ENCODE data around the gene WIPF2. TPM values are rescaled to one million over a fixed set of nuclear protein-coding genes. Genes with fewer than 3 reads are reported as not detected.

Gene WIPF2
- total RNA-seq, 1 experiment from 2014 or later: 30.4 TPM

- Histone ChIP-seq H3K4me2 (ENCODE audit: low read length) (no peak overlapping the region), H3K4me1 (ENCODE audit: control insufficient read depth in 1 of 2, insufficient read depth in 2 of 2, low read length in 2 of 2) (peaks cover 7 to 18% of the 10 kb centered on the region in 2 experiments; a peak in 3 of 4 replicates), H3K36me3 (ENCODE audit: control insufficient read depth in 1 of 2, insufficient read depth in 2 of 2, low read length in 2 of 2) (no peaks in the 10 kb centered on the region), H3K9me3 (ENCODE audit: control insufficient read depth in 1 of 2, insufficient read depth in 1 of 2, low read depth in 1 of 2, low read length in 2 of 2) (no peaks in the 10 kb centered on the region), H3K79me2 (ENCODE audit: insufficient read depth, low read length) (no peaks in the 10 kb centered on the region), H3K9me2 (ENCODE audit: insufficient read depth) (no peaks in the 10 kb centered on the region), H3K27me3 (ENCODE audit: insufficient read depth, low read length) (no peaks in the 10 kb centered on the region), H4K20me1 (ENCODE audit: insufficient read depth) (no peaks in the 10 kb centered on the region), H2AFZ (ENCODE audit: low read depth, low read length, poor library complexity, severe bottlenecking) (no peak overlapping the region), H3K4me3 (replicated peaks in 1 of 2; ENCODE audit: low read depth in 1 of 2, low read length in 2 of 2) (no peak overlapping the region), H3K9ac (ENCODE audit: low read length) (no peak overlapping the region), H3K27ac (ENCODE audit: low read depth, low read length) (no peak overlapping the region)
- BruUV-seq (replicated peaks): no TSS peak
- RAD21 ChIA-PET (ENCODE audit: low non-redundant PET in 1 of 2, low total read pairs in 2 of 2, uncharacterized antibody in 2 of 2, unreplicated experiment in 2 of 2): no interaction called here
- TF ChIP-seq POLR2AphosphoS5 (IDR thresholded peaks at IDR 0.05; ENCODE audit: low read depth, low read length) (no peak), MAX (IDR thresholded peaks at IDR 0.05) (no peak), TCF7L2 (IDR thresholded peaks at IDR 0.05; ENCODE audit: borderline replicate concordance, extremely low read depth, insufficient read depth, insufficient read length) (no peak), EZH2 (IDR thresholded peaks at IDR 0.05) (no peak), CEBPB (IDR thresholded peaks at IDR 0.05; ENCODE audit: low read depth) (no peak), REST (IDR thresholded peaks at IDR 0.05; ENCODE audit: low read depth) (no peak), ZNF274 (IDR thresholded peaks at IDR 0.05; ENCODE audit: low read depth, low read length) (no peak), SIN3A (IDR thresholded peaks at IDR 0.05; ENCODE audit: low read depth) (no peak), EGR1 (IDR thresholded peaks at IDR 0.05; ENCODE audit: low read depth) (no peak), POLR2A (IDR thresholded peaks at IDR 0.05; ENCODE audit: borderline replicate concordance, extremely low read depth, insufficient read depth, insufficient read length) (no peak), SRF (IDR thresholded peaks at IDR 0.05; ENCODE audit: low read depth) (no peak), ZFX (IDR thresholded peaks at IDR 0.05) (no peak), YY1 (IDR thresholded peaks at IDR 0.05; ENCODE audit: extremely low read depth, insufficient replicate concordance, low read depth, low read length) (no peak), EZH2phosphoT487 (IDR thresholded peaks at IDR 0.05; ENCODE audit: borderline replicate concordance) (no peak), ELF1 (IDR thresholded peaks at IDR 0.05; ENCODE audit: borderline replicate concordance, low read depth) (no peak), RAD21 (IDR thresholded peaks at IDR 0.05; ENCODE audit: low read depth) (no peak), CTCF (IDR thresholded peaks at IDR 0.05 in 2 of 3, conservative IDR thresholded peaks at IDR 0.05 in 1 of 3; ENCODE audit: borderline replicate concordance in 1 of 3, insufficient read depth in 1 of 3, low read depth in 2 of 3, low read length in 2 of 3) (no peak)
- ATAC-seq: no peak
- CTCF ChIA-PET: no interaction called here
- POLR2A ChIA-PET: no interaction called here
- intact Hi-C loops (cut with micrococcal nuclease): no loop called here
- no peak for DNase-seq (ENCODE audit: low read depth, low spot score)
Measured at GRCh38 chr17:40187238-40187637, 31.9 kb upstream of the WIPF2 start.

Measured in HCT116 (cell line).